DOHH2 (cell line): Measurements from ENCODE around the gene PDRG1.

Experiments used
- EZH2phosphoT487 ChIP-seq: fragments of 200-600 bp; sonication (generic); IDR thresholded peaks from 2 replicates; pipeline ENCODE4 v1.6.1; 2017; ENCODE audit warnings: borderline replicate concordance, mild to moderate bottlenecking, antibody characterized with exemption, low read length, moderate library complexity, mixed read lengths
- TF ChIP-seq, protein P1 (sequence below): fragments of 200-600 bp; sonication (generic); IDR thresholded peaks from one replicate; pipeline ENCODE4 v1.5.1; 2014; ENCODE audit warnings: antibody characterized with exemption, mild to moderate bottlenecking, low read depth, low read length; ENCODE audit not compliant: poor library complexity, severe bottlenecking

DNA sequence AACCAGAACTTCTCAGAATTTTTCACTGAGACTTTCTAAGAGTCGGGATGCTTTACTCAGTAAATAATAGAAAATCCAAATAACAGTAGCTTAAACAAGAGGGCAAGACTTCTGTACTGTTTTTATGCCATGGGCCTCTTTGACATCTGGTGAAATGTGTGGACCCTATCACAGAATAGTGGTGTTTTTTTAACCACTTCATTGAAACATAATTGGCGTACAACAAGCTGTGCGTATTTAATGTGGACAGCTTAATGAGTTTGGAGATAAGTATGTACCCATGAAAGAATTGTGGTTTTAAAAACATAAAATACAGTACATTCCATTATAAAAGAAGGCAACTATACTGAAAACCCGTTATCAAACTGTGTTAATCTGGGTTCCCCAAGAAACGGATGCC lies 37.7 kb downstream of the PDRG1 start:
- TF ChIP-seq, protein P1, sequence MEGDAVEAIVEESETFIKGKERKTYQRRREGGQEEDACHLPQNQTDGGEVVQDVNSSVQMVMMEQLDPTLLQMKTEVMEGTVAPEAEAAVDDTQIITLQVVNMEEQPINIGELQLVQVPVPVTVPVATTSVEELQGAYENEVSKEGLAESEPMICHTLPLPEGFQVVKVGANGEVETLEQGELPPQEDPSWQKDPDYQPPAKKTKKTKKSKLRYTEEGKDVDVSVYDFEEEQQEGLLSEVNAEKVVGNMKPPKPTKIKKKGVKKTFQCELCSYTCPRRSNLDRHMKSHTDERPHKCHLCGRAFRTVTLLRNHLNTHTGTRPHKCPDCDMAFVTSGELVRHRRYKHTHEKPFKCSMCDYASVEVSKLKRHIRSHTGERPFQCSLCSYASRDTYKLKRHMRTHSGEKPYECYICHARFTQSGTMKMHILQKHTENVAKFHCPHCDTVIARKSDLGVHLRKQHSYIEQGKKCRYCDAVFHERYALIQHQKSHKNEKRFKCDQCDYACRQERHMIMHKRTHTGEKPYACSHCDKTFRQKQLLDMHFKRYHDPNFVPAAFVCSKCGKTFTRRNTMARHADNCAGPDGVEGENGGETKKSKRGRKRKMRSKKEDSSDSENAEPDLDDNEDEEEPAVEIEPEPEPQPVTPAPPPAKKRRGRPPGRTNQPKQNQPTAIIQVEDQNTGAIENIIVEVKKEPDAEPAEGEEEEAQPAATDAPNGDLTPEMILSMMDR = no peak
- no peak for TF ChIP-seq EZH2phosphoT487
